Bladder microvascular endothelial cell (primary cell): Measurements from ENCODE around the gene ESR2. TPM values are rescaled to one million over a fixed set of nuclear protein-coding genes. Genes with fewer than 3 reads are reported as not detected.

ENCODE experiments used
- total RNA-seq: library from RNA; depleted of rRNA; stranded (reverse); fragments of >200 nt; gene quantifications from 2 replicates; pipeline ENCODE4 v1.2.3, GENCODE V29; 2014

The ESR2 gene
- total RNA-seq, result 0.31 and 0.49 TPM in 2 replicates

DNA sequence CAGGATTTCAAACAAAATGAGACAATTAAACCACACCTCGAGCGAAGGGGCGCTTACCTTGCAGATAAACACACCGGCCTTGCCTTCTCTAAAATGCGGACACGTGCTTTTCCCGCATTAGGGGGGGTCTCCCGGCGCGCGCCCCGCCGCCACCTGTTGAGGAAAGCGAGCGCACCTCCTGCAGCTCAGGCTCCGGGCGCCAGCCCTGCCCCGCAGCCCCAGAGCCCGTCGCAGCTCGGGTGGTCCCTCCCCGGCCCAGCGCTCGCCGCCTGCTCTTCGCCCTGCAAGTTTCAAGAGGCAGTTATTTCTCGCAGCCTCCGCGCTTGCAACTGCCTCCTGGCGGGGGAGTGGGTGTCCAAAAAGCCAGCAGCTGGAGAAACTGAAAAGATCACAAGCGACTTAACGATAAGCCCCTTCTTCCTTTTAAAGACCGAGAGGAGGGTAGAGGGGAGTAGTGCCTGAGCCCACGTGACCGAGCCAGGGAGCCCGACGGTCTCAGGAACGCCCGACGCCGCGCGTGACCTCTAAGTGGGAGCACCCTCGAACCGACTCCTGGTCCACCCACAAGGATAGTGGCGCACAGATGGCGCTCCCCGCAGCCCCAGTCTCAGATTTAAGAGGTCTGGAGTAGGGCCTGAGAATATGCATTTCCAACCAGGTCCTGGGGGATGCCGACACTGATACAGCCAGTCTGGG is at the start of gene ESR2:
ESR2 (minus strand) TSS at position 396 of the 696 bp plus-strand sequence. CDS start 11,386 bp downstream, outside the sequence.

Other genes with a start within 250 kb of the ESR2 start
- gene MTHFD1, start 94.0 kb upstream of the ESR2 start, total RNA-seq, result 45.8 and 70.4 TPM in 2 replicates
- 0.32 and 0.82 TPM in 2 replicates for gene AKAP5, start 171.1 kb upstream of the ESR2 start, total RNA-seq
- gene ZBTB25, start 209.5 kb upstream of the ESR2 start, total RNA-seq, result 2.1 and 4.7 TPM in 2 replicates
- 27.8 and 60.9 TPM in 2 replicates for gene ZBTB1, start 210.4 kb upstream of the ESR2 start, total RNA-seq
- 6.3 and 8.7 TPM in 2 replicates for gene HSPA2, start 246.4 kb upstream of the ESR2 start, total RNA-seq